ENCODE data around the gene ZSWIM3. TPM values are rescaled to one million over a fixed set of nuclear protein-coding genes. Genes with fewer than 3 reads are reported as not detected.

ZSWIM3 gene
- total and polyA plus RNA-seq, 2 of the 8 experiments (the other 6 are each of a cell fraction or from before 2014, with no cell fraction given) = 5.5 to 6.9 TPM

DNA sequence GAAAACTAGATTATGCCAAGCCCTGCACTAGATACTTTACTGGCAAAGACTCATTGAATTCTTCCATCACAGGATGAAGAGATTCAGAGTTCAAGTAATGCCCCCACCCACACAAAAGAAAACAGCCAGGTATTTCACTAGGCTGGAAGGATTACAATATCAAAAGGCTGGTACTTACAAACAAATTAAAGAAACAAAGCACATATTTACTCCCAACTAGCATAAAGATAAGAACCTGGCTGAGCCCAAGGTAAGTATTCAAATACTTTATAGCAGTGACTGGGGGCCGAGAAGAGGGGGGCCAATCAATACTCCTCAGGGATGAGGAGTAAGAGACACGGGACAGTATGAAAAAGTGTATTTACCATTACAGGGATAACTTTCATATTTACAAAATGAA is 3.9 kb upstream of the ZSWIM3 start (continued):
- TF ChIP-seq CHD7 (IDR thresholded peaks at IDR 0.05; ENCODE audit: insufficient replicate concordance, low read length) (peak; percentile 82), EP300 (IDR thresholded peaks at IDR 0.05; ENCODE audit: borderline replicate concordance in 1 of 2, low read depth in 2 of 2, low read length in 2 of 2) (peak in 1 of 2 experiments; percentile 56; a peak in 1 of 3 replicates), TBP (IDR thresholded peaks at IDR 0.05; ENCODE audit: low read depth, low read length) (no peak), PHF8 (conservative IDR thresholded peaks at IDR 0.05; ENCODE audit: low read depth, low read length) (no peak), HDAC2 (IDR thresholded peaks at IDR 0.05; ENCODE audit: borderline replicate concordance in 1 of 2, low read depth in 2 of 2, low read length in 2 of 2) (no peak), BCL11A (IDR thresholded peaks at IDR 0.05; ENCODE audit: low read depth in 2 of 2, low read length in 2 of 2) (no peak), RBBP5 (IDR thresholded peaks at IDR 0.05; ENCODE audit: borderline replicate concordance, low read depth, low read length) (no peak), CBX5 (IDR thresholded peaks at IDR 0.05; ENCODE audit: low read depth, low read length) (no peak), EGR1 (IDR thresholded peaks at IDR 0.05; ENCODE audit: borderline replicate concordance, low read depth, low read length) (peak; percentile 84; the same call in 1 of the 2 replicates), FOSL1 (IDR thresholded peaks at IDR 0.05; ENCODE audit: insufficient read depth, low read depth, low read length) (no peak), NANOG (IDR thresholded peaks at IDR 0.05; ENCODE audit: insufficient read depth, low read depth, low read length, poor library complexity, severe bottlenecking) (peak; percentile 88)
